Measurements from ENCODE around the gene C18orf54.
"Not testable (repeated sequence)": the region's sequence is repeated elsewhere in the genome, so short reads cannot be mapped to it uniquely, and the experiment has no call there.

The C18orf54 gene

DNA sequence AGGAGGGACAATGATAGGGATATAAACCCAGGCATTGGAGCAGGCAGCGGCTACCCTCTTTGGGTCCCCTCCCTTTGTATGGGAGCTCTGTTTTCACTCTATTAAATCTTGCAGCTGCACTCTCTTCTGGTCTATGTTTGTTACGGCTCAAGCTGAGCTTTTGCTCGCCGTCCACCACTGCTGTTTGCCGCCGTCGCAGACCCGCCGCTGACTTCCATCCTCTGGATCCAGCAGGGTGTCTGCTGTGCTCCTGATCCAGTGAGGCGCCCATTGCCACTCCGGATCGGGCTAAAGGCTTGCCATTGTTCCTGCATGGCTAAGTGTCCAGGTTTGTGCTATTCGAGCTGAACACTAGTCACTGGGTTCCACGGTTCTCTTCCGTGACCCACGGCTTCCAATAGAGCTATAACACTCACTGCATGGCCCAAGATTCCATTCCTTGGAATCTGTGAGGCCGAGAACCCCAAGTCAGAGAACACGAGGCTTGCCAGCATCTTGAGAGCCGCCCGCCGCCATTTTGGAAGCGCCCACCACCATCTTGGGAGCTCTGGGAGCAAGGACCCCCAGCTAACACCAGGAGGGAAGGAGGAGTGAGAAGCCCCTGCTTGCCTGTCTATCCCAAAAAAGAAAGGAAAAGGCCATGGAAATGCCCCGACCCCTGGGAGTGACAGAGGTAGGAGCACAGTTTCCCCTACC is 29.2 kb downstream of the C18orf54 start:
- not testable (repeated sequence) for DNase-seq (ENCODE audit: low spot score)

DNA sequence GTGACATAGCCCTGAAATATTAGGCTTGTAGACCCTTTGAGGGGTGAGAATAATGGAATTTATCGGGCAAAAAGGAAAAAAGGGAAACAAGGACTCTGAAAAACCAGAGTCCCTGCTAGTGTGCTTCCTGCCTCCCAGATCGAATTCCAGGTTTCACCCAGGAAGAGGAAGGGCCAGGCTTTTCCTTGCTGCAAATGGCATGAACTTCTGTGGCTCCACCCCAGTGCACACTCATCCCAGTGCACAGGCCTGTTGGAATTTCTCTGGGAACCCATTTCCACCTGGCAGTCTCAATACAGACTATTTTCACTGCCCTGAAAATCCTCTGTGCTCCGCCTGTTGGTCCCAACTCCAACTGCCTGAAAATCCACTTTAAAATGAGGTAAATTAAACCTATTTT is 29.9 kb downstream of the C18orf54 start:
- peak; percentile 67 for DNase-seq (ENCODE audit: low spot score)

DNA sequence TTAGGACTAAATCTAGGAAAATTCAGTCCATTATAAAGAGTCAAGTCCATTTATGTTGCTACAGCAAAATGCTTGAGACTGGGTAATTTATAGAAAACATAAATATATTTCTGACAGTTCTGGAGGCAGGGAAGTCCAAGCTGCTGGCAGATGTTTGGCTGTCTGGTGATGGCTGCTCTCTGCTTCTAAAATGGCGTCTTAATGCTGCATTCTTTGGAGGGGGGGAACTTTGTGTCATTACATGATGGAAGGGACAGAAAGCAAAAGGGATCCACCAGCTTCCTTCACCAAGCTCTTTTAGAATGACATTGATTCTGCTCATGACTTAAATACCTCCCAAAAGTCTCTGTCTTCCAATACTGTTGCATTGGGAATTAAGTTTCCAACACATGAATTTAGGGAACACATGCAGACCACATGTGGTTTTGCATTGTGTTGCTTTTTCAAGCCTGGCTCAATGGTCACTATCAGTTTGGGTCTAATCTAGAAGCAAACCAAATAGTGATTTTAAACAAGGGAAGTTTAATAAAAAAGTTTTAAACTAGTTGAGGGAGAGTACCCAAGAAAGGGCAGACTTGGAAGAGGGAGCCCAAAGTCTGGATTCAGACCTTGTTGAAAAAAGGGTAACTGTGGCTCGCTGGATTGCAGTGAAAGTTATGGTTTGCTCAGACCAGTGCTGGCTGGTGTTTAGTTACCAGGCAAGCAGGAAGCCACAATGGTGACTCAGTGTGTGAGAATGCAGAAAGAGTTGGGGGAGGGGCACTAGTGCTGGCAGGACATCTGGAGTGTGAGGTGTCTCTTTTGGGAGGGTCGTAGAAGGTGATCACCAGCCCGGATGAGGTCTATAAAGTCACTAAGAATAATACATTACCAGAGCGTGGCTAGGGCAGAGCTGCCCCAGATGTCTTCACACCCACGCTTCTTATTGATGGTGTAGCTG is 30.8 kb downstream of the C18orf54 start:
- peak; percentile 93 for DNase-seq (ENCODE audit: low spot score)

DNA sequence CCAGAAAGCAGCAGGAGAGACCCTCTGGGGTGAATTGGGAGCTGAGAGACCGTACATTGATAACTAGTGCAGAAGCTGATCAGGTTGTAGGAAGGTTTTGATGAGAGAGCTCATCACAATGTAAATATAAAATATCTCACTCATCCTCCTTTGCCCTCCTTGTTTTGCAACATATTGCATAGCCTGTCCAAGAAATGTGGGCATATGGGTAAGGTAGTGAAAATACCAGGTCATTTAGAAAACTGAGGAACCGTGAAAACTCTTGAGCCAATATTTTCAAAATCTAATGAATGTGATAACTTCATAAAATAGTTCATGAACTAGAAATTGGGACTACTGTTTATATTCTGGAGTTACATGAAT is 31.4 kb downstream of the C18orf54 start:
- no peak for DNase-seq (ENCODE audit: low spot score)

DNA sequence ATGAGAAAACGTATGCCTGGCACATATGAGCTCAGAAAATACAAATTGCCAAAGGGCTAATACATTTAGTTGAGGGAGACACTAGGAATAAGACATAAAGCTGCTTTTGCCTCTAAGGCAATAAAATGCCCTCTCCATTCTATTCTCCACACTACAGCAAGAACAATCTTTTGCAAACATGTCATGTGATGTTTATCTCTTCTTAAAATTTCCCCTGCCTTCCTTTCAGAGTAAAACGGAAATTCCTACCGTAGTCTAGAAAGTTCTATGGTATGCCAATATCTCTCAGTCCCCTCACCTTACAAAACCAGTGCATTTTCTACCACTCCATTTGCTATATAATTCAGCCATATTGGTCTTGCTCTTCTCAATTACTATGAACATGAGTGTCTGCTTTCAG is 33.1 kb downstream of the C18orf54 start:
- DNase-seq (ENCODE audit: low spot score): no peak

DNA sequence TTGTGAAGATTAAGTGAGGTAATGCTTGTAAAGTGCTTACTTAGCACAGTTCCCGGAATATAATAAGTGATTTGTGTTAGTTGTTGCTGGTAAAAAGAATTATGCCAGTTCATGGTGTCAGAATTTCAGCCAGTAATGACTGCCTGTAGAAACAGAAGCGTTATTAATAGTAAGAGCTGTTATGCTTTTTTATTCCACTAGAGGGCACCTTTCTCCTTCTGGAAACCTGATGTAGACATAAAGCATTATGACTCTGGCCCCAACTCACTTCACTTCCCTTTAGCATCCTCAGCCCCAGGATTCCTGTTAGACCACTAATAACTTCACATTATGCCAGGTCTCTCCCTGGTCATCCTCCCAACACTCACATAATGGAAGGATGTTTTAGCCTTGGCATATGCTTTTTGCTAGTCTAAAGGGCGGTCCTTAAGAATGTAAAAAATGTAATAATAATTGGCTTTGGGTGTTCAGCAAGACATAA is 34.9 kb downstream of the C18orf54 start:
- peak; percentile 81 for DNase-seq (ENCODE audit: low spot score)

DNA sequence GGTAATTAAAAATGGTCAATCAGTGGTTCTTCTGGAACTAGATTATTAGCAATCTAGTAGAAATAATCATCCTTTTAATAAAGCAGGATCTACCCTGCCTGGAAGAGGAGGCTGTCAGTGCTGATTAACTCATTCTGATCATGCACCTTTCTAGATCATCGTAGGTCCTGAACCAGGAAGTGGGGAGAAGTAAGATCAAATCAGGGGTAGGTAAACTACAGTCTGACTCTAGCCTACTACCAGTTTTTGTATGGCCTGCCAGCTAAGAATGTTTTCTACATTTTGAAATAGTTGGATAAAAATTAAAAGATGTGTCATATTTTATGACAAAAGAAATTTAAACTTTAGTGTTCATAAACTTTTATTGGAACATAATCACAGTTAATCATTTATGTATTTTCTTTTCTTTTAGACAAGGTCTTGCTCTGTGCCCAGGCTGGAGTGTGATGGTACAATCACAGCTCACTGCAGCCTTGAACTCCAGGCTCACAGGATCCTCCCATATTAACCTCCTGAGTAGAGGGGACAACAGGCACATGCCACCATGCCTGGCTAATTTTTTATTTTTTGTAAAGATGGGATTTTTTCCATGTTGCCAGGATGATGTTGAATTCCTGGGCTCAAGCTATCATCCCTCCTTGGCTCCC is 36.1 kb downstream of the C18orf54 start:
- no peak for DNase-seq (ENCODE audit: low spot score)

DNA sequence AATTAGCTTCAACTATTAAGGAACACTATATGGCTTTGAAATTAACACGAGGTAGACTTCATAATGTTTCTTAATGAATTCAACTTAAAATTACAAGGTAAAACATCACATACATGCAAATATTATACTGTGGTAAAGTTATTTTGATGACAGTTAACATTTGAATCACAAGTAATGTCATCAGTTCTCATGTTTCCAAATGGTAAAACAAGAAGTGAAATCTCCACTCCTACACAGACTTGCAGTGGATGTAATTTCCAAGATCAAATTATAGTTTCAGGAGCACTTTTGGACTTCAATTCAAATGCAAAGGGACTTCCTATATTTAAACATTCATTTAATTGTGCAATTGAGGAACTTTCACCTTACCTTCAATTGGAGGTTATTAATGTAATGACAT is 39.1 kb downstream of the C18orf54 start:
- DNase-seq (ENCODE audit: low spot score): no peak

DNA sequence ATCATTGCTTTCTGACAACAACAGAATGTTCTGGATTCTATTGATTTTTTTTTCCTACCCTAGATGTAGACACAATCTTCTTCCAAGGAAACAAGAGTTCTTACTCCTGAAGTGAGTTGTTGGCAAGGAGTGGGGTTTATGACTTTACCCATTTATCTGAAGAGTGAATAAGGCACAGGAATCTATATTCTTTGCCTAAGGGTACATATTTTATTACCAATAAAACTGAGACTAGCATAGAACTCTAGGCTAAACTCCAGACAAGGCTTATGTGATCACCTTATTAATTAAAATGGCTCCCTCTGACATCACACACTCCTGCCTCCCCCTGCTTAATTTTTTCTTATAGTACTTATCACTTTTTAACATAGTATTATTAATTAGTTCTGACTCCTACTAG is 47.6 kb downstream of the C18orf54 start:
- no peak for DNase-seq (ENCODE audit: low spot score)

DNA sequence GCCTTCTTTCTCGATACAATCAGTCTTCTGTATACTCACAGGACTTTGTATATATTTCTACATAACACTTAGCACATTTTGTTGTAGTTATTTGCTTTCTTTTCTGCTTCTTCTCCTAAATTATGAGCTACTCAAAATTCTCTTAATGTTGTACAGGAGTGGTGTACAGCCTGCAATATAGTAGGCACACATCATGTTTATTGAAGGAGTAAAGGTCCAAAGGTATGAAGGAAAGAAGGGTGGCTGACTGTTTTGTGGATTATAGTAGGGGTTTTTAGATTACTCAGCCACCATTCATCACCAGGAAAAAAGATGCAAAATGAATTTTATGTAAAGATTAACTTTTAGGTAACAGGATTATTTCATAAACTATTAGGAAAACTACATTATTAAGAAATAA is 54.1 kb downstream of the C18orf54 start:
- DNase-seq (ENCODE audit: low spot score): no peak

DNA sequence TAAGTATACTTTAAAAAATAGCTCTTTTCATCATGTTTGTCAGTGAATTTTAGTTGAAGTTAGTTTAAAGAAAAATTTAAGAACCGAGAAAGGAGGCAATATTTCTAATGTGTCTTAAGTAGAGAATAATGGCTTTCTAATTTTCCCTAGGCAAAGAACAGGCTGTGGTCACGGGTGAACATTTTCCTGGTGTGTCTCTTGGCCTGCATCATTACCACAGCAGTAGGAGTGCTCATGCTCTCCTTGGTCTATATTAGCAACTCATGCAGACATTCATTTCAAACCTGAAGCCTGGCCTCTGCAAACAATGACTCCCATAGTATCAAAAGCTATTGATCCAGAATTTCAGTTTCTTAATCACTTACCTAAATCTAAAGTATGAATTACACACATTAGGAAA is 57.4 kb downstream of the C18orf54 start:
- no peak for DNase-seq (ENCODE audit: low spot score)

DNA sequence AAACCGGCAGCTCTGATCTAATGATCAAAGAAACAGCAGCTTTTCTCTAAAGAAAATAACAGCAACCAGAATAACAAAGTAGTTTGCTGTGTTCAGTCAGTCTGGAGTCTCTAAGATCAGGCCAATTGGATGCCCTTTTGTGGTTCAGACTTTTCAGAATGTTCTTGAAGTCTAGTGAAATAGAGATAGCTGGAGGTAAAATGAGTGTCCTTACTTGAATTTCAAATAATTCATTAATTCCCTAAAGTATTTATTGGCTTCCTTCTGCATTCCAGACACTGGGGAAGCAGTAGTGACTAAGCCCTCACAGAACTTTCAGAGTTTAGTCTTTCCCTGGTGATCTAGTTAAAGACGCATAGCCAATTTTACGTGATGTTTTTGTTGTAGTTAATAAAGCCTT is 58.7 kb downstream of the C18orf54 start:
- peak; percentile 77 for DNase-seq (ENCODE audit: low spot score)

DNA sequence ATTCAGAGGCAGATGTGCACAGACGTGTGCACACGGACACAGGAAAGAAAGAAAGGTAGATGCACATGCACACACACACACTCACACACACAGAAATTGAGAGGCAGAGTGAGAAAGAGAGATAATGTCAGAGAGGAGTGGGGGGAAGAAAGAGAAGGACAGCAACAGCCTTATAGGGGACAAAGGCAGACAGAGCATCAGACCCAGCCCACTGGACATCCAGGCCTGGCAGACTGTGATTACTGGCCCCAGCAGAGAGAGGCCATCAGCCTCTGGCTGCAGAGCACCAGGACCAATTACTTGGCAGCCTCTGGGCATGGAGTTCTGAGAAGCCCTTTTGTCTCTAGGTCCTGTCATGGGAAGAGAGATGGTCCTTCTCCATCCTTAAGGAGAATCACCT is 66.1 kb downstream of the C18orf54 start:
- DNase-seq (ENCODE audit: low spot score): no peak

DNA sequence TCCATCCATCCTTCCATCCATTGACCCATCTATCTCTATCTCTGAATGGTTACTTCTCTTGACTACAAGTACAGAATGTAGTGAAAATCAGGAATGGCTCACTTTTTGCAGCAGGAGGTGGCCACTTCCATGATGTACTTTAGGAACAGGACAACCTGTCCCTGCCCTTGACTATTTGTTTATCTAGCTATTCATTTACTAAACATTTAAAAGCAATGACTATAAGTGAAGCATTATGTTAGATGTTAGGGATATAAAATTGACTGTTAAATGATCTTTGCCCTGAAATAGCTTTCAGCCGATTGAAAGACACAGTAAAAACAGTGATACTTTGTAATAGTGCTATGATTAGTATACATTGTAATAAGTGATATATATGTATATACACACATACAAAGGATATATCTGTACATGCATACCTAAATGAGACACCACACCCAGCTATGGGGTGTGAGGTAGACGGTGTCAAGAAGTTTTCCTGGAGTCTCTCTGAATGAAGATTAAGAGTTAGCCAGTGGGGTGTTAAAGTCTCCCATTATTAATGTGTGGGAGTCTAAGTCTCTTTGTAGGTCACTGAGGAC is 68.5 kb downstream of the C18orf54 start:
- no peak for DNase-seq (ENCODE audit: low spot score)
